Ovary (tissue), 3 donors: ENCODE data around the gene IGDCC3.

Source experiments
- CTCF ChIP-seq, 3 donors: fragments of 450-650 bp in 2 of 3; fragments of 200-600 bp in 1 of 3; IDR thresholded peaks; one replicate each; pipeline versions ENCODE4 v1.5.1 to v1.8.0; 2016 to 2022; ENCODE audit warnings: antibody characterized with exemption in 3 of 3, mild to moderate bottlenecking in 1 of 3
- POLR2A ChIP-seq: fragments of 450-650 bp; IDR thresholded peaks from one replicate; pipeline ENCODE4 v1.6.1; 2017; ENCODE audit warnings: antibody characterized with exemption, mild to moderate bottlenecking, moderate library complexity
- donor health status: DM: no; HTN: no; CAD: no.

GRCh38 chr15:65368302-65369211, 9.2 kb downstream of the IGDCC3 start:
- no peak for TF ChIP-seq CTCF (IDR thresholded peaks at IDR 0.05)
- no peak for TF ChIP-seq POLR2A
